NCI-H1930 (cell line): ENCODE results near the gene RSRP1.
"Not testable (repeated sequence)": the region's sequence is repeated elsewhere in the genome, so short reads cannot be mapped to it uniquely, and the experiment has no call there.

Experiments used
- DNase-seq, 2 experiments: peaks; one replicate each; lab custom pipeline; 2025; lab: John Stamatoyannopoulos, UW

Gene RSRP1

GRCh38 chr1:25257196-25257595 is 9.9 kb upstream of the RSRP1 start:
- DNase-seq, result no peak

GRCh38 chr1:25256578-25256965 is 9.3 kb upstream of the RSRP1 start:
- no peak for DNase-seq

- no peak for DNase-seq
Observed at GRCh38 chr1:25255706-25256577, 8.7 kb upstream of the RSRP1 start.

GRCh38 chr1:25253911-25254310 is 6.7 kb upstream of the RSRP1 start:
- DNase-seq, result no peak

- peak in 1 of 2 experiments; percentile 65 for DNase-seq
Observed at GRCh38 chr1:25247829-25248754, 838 bp upstream of the RSRP1 start.

GRCh38 chr1:25246600-25247023 is 642 bp downstream of the RSRP1 start:
- DNase-seq, result peak in 1 of 2 experiments; percentile 26

- DNase-seq, result no peak
Observed at GRCh38 chr1:25245809-25246599, 1.2 kb downstream of the RSRP1 start.

- DNase-seq, result no peak
Observed at GRCh38 chr1:25245393-25245792, 1.9 kb downstream of the RSRP1 start.

- no peak for DNase-seq
Observed at GRCh38 chr1:25243907-25244306, 3.3 kb downstream of the RSRP1 start.

- peak; percentile 95 for DNase-seq
Observed at GRCh38 chr1:25239681-25240541, 7.3 kb downstream of the RSRP1 start.

GRCh38 chr1:25238046-25238445 is 9.2 kb downstream of the RSRP1 start:
- DNase-seq, result no peak

GRCh38 chr1:25236261-25236660 is 11.0 kb downstream of the RSRP1 start:
- DNase-seq, result not testable (repeated sequence)

- DNase-seq, result not testable (repeated sequence)
Observed at GRCh38 chr1:25235411-25235810, 11.8 kb downstream of the RSRP1 start.

GRCh38 chr1:25232866-25233784 is 14.1 kb downstream of the RSRP1 start:
- DNase-seq, result peak in 1 of 2 experiments; percentile 33

- peak; percentile 85 to 88 for DNase-seq
Observed at GRCh38 chr1:25232027-25232865, 15.0 kb downstream of the RSRP1 start, which contains the start of gene SYF2. SYF2 (minus strand) TSS chr1:25232502; CDS start chr1:25232467, 35 bp downstream.

GRCh38 chr1:25223471-25223870 is 23.8 kb downstream of the RSRP1 start:
- no peak for DNase-seq

- no peak for DNase-seq
Observed at GRCh38 chr1:25222606-25223005, 24.6 kb downstream of the RSRP1 start.

GRCh38 chr1:25220666-25221065 is 26.6 kb downstream of the RSRP1 start:
- DNase-seq, result no peak
